GM12872 (cell line): ENCODE data around the gene HDAC9.

ENCODE experiments used
- TF ChIP-seq, protein P1 (sequence below): IDR thresholded peaks from 3 replicates; pipeline ENCODE4 v1.5.1; 2011; ENCODE audit warnings: low read depth, mild to moderate bottlenecking, low read length, moderate library complexity; ENCODE audit not compliant: insufficient read depth

The HDAC9 gene

DNA sequence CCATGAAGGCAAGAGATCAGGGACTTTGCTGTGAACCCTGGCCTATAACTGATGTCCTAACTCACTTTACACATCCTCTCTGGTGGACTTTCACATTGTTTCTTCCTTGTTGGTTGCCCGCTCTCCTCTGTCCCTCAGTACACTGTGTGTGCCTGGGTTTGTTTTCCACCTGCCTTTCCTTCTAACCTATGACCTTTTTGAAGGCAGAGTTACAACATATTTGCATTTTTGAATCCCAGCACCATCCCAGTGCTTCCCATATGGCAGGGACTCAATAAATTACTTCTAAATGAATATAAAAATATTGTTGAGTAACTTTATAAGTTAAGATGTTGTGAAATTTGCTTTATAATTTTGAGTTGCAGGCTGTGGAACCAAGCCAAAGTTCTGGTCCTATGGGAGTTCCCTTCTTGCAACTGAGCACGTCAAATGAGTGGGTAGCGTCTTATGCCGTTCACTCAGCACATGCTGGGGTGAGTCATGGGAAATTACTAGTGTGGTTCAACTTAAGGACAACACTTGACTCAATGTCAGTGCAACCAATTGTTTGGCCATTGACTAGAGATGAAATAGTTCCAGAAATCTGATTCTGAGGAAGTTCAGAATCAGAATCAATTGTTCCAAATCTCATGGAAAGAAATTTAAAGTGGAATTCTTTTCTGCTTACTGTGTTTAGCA, 370.9 kb downstream of the HDAC9 start:
- TF ChIP-seq, protein P1, sequence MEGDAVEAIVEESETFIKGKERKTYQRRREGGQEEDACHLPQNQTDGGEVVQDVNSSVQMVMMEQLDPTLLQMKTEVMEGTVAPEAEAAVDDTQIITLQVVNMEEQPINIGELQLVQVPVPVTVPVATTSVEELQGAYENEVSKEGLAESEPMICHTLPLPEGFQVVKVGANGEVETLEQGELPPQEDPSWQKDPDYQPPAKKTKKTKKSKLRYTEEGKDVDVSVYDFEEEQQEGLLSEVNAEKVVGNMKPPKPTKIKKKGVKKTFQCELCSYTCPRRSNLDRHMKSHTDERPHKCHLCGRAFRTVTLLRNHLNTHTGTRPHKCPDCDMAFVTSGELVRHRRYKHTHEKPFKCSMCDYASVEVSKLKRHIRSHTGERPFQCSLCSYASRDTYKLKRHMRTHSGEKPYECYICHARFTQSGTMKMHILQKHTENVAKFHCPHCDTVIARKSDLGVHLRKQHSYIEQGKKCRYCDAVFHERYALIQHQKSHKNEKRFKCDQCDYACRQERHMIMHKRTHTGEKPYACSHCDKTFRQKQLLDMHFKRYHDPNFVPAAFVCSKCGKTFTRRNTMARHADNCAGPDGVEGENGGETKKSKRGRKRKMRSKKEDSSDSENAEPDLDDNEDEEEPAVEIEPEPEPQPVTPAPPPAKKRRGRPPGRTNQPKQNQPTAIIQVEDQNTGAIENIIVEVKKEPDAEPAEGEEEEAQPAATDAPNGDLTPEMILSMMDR = no peak

DNA sequence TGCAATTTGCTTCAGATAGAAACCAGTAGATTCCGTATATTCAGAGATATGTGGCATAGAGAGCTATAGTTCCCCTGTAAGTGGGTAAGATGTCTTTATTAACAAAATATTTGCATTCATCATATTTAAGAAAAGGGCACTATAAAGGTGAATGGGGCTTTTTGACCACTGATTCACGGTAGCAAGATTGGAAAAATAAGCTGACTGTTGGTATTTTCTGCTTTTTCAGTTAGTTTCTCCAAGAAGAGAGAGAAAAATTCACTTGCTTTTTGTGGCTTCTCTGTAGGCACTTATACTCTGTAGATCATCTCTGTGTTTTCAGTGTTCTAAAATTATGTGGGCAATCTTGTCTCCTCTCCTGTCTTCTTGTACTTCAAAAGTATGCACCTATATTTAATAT, 376.8 kb downstream of the HDAC9 start:
- TF ChIP-seq, protein P1 = no peak

DNA sequence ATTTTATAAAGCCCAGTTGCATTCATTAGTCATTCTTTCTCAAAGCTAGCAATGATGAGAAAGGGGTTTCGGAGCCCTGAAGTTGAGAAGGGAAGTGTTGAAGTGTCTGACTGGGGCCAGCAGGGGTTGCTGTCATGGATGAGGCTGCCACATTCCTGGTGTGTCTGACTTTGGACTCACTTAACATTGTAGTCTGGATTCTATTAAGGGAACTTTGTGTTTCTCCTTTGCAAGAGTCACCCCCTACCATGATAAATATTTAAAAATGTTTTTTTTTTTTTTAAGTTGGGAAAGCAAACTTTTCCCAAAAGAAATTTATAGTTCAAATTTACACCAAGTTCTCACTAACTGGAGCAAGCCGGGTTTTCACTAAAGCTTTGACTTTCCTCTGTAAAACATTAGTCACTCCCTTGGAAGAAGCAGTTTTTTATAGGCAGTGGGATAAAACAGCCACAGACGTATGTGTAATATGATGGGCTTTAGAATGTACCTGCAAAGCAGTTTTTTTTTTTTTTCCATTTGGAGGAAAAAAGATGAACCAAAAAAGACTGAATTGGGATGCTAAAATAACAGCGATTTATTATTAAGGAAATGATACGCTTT, 378.3 kb downstream of the HDAC9 start:
- TF ChIP-seq, protein P1 = no peak

DNA sequence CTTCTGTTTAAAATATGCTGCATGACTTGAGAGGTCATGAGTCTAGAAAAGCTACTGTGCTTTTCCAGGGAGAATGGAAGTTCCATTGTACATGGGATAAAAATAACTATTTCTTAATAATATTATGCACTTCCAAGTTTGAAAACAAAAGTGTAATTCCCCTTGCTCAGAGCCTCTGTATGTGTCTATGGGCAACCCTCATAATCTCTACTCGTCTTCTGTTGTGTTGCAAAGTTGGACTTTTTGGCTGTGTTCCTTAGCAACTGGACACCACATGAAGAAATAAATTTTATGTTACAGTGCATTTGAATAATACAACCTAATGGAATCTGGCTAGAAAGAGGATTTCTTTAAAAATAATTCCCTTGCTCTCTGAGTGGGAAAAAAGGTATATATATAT, 379.3 kb downstream of the HDAC9 start:
- TF ChIP-seq, protein P1 = no peak

DNA sequence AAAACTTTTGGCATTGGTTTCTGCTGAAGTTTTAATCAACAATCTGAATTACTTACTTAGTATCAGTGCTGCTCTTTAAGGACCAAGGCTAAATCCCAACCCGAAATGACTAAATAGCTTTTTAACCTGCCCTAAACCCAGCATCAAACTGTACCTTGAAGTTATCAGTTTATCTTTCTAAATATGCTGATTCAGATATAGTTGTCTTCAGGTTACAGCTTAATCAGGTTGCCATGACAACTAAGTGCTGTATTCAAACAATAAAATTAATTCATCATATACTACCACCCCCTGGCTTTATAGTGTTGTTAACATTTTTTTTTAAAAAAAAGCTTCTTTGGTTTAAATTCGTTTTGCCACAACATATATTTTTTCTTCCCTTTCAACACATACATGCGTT, 382.3 kb downstream of the HDAC9 start:
- TF ChIP-seq, protein P1 = no peak

DNA sequence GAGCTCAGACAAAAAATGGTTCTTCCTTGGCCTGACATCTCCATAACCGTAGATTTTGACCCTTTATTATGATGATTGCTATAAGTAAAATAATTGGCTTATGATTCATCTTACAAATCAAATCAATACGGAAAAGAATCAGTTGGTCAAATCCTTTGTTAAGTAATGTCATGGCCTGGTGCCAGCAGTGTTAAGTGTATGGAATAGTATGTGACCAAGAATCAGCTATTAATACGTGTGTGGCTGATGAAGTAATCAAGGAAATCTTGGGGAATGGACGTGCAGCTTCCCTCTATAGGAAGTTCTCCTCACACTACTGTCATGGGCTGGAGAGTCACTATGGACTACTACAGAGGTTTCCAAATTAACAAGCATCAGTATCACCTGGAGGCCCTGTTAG, 391.3 kb downstream of the HDAC9 start:
- TF ChIP-seq, protein P1 = no peak

DNA sequence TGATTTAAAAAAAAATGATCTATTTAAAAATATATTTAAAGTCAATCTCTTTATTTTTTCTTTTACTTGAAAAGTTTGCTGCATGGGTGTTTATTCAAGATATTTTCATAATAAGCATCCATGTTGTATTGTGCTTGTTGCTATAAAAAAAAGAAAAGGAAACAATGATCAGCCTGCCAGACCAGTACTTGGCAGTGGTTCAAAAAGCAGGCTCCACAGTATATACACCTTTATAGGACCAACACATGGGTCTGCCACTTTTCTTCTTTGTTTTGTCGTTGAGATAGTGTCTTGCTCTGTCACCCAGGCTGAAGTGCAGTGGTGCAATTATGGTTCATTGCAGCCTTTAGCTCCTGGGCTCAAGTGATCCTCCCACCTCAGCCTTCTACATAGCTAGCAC, 393.9 kb downstream of the HDAC9 start:
- TF ChIP-seq, protein P1 = no peak
